ENCODE measurements around the gene OCA2.
A peak's percentile ranks its signal among the peaks of the same experiment; 100 is the strongest.

The OCA2 gene

GRCh38 chr15:27844018-27844666, 255.0 kb downstream of the OCA2 start:
- no peak for DNase-seq

- DNase-seq: no peak
These were observed 256.0 kb downstream of the OCA2 start for GRCh38 chr15:27843146-27843545.

GRCh38 chr15:27842526-27842925, 256.6 kb downstream of the OCA2 start:
- no peak for DNase-seq

- DNase-seq: no peak
These were observed 263.7 kb downstream of the OCA2 start for GRCh38 chr15:27835233-27835939.

GRCh38 chr15:27834684-27835083, 264.4 kb downstream of the OCA2 start:
- DNase-seq: no peak

- no peak for DNase-seq
These were observed 265.1 kb downstream of the OCA2 start for GRCh38 chr15:27833974-27834373.

- no peak for DNase-seq
These were observed 265.9 kb downstream of the OCA2 start for GRCh38 chr15:27833178-27833577.

GRCh38 chr15:27832237-27832596, 266.9 kb downstream of the OCA2 start:
- no peak for DNase-seq

- DNase-seq: no peak
These were observed 267.5 kb downstream of the OCA2 start for GRCh38 chr15:27831384-27832236.

GRCh38 chr15:27828746-27829145, 270.4 kb downstream of the OCA2 start:
- no peak for DNase-seq

- DNase-seq: no peak
These were observed 272.0 kb downstream of the OCA2 start for GRCh38 chr15:27826902-27827714.

GRCh38 chr15:27826411-27826810, 272.7 kb downstream of the OCA2 start:
- DNase-seq: no peak

- DNase-seq: no peak
These were observed 274.2 kb downstream of the OCA2 start for GRCh38 chr15:27824841-27825422.

- DNase-seq: no peak
These were observed 277.8 kb downstream of the OCA2 start for GRCh38 chr15:27821273-27821672.

GRCh38 chr15:27820722-27821121, 278.4 kb downstream of the OCA2 start:
- no peak for DNase-seq

- peak in 3 of 4 experiments; percentile 4 to 10 (median 8) for DNase-seq
These were observed 278.9 kb downstream of the OCA2 start for GRCh38 chr15:27820232-27820631.

- DNase-seq: no peak
These were observed 281.9 kb downstream of the OCA2 start for GRCh38 chr15:27817258-27817657.

GRCh38 chr15:27816790-27817189, 282.3 kb downstream of the OCA2 start:
- DNase-seq: no peak

GRCh38 chr15:27815035-27815434, 284.1 kb downstream of the OCA2 start:
- DNase-seq: no peak

GRCh38 chr15:27813139-27813538, 286.0 kb downstream of the OCA2 start:
- DNase-seq: no peak

GRCh38 chr15:27808182-27808581, 290.9 kb downstream of the OCA2 start:
- DNase-seq: no peak

- DNase-seq: no peak
These were observed 291.8 kb downstream of the OCA2 start for GRCh38 chr15:27807335-27807734.
